B cell (primary cell): Measurements from ENCODE around the gene SPRED2. TPM values are rescaled to one million over a fixed set of nuclear protein-coding genes. Genes with fewer than 3 reads are reported as not detected.

Source experiments
- ATAC-seq: fragments of 200-7000 bp; cut with Tn5 transposase; one replicate; pipeline ENCODE4 v1.10.0; 2021; ENCODE audit warnings: low read depth, mild to moderate bottlenecking, moderate number of reproducible peaks, moderate library complexity
- CTCF ChIA-PET: fragments of 350-600 bp; sonication (Branson Sonifier 250); formaldehyde crosslinking; loops from one replicate; lab custom pipeline; 2021; ENCODE audit warnings: antibody characterized with exemption, inconsistent platforms; lab: Charles Lee
- POLR2A ChIA-PET: fragments of 350-600 bp; sonication (Branson Sonifier 250); formaldehyde crosslinking; loops from one replicate; lab custom pipeline; 2021; ENCODE audit warnings: antibody characterized with exemption; lab: Charles Lee
- DNase-seq: peaks from one replicate; pipeline ENCODE4 v3.0.0; 2013
- H2AFZ ChIP-seq: 2 replicates; pipeline ENCODE4 v1.6.1; 2012; ENCODE audit warnings: mild to moderate bottlenecking, low read depth, low read length; ENCODE audit not compliant: insufficient read depth, poor library complexity, severe bottlenecking
- H3K27ac ChIP-seq, 2 donors: 1 replicate in 1 of 2; 2 replicates in 1 of 2; pipeline ENCODE4 v1.5.1; 2012 to 2013; ENCODE audit warnings: low read length in 2 of 2, mild to moderate bottlenecking in 2 of 2, moderate library complexity in 1 of 2
- H3K27me3 ChIP-seq, 4 experiments: fragments of 200-600 bp in 1 of 4; sonication (generic) in 1 of 4; replicated peaks in 1 of 4; 1 replicate in 2 of 4; 2 replicates in 2 of 4; pipeline versions ENCODE4 v1.6.1 to v1.7.0; 2013 to 2016; ENCODE audit warnings: low read length in 3 of 4, mild to moderate bottlenecking in 2 of 4, mixed read lengths in 1 of 4, moderate library complexity in 1 of 4; ENCODE audit not compliant: insufficient read depth in 4 of 4, control insufficient read depth in 3 of 4; ENCODE audit errors: control extremely low read depth in 1 of 4
- H3K36me3 ChIP-seq, 2 experiments: replicated peaks in 1 of 2; 1 replicate in 1 of 2; 2 replicates in 1 of 2; pipeline versions ENCODE4 v1.6.1 to v1.7.1; 2013; ENCODE audit warnings: low read length in 1 of 2; ENCODE audit not compliant: insufficient read depth in 2 of 2, control insufficient read depth in 1 of 2; ENCODE audit errors: control extremely low read depth in 1 of 2, extremely low read depth in 1 of 2
- H3K4me1 ChIP-seq, 2 donors: fragments of 200-600 bp in 1 of 2; sonication (generic) in 1 of 2; 1 replicate in 1 of 2; 2 replicates in 1 of 2; pipeline versions ENCODE4 v1.5.1 to v1.6.1; 2013 to 2017; ENCODE audit warnings: low read length in 2 of 2; ENCODE audit not compliant: control insufficient read depth in 2 of 2, insufficient read depth in 2 of 2
- H3K4me2 ChIP-seq: replicated peaks from 2 replicates; pipeline ENCODE3; 2012; ENCODE audit warnings: mild to moderate bottlenecking, low read depth, low read length; ENCODE audit not compliant: poor library complexity, severe bottlenecking
- H3K4me3 ChIP-seq, 5 experiments: fragments of 200-600 bp in 1 of 5; sonication (generic) in 1 of 5; 1 replicate in 3 of 5; 2 replicates in 2 of 5; pipeline versions ENCODE4 v1.5.1 to v1.7.0; 2011 to 2016; ENCODE audit warnings: low read length in 4 of 5, mild to moderate bottlenecking in 4 of 5, low read depth in 2 of 5, control low read depth in 1 of 5, moderate library complexity in 1 of 5; ENCODE audit not compliant: insufficient read depth in 1 of 5; ENCODE audit errors: control extremely low read depth in 1 of 5, extremely low read depth in 1 of 5
- H3K79me2 ChIP-seq: fragments of 200-600 bp; sonication (generic); one replicate; pipeline ENCODE4 v1.6.0; 2016; ENCODE audit warnings: low read length; ENCODE audit not compliant: control insufficient read depth, insufficient read depth
- H3K9ac ChIP-seq: fragments of 200-600 bp; sonication (generic); 2 replicates; pipeline ENCODE4 v1.6.1; 2017; ENCODE audit warnings: mild to moderate bottlenecking, low read length, moderate library complexity
- H3K9me3 ChIP-seq, 3 donors: one replicate each; pipeline versions ENCODE4 v1.6.1 to v1.7.1; 2013; ENCODE audit warnings: low read length in 2 of 3; ENCODE audit not compliant: control insufficient read depth in 2 of 3, insufficient read depth in 1 of 3; ENCODE audit errors: control extremely low read depth in 1 of 3
- H4K20me1 ChIP-seq: 2 replicates; pipeline ENCODE4 v1.6.0; 2012; ENCODE audit warnings: mild to moderate bottlenecking, low read length; ENCODE audit not compliant: insufficient read depth, control insufficient read depth, poor library complexity, severe bottlenecking
- H3K27ac Mint-ChIP-seq: one replicate; pipeline ENCODE4 v1.8.0; 2021; ENCODE audit warnings: mixed read lengths
- H3K27me3 Mint-ChIP-seq: one replicate; pipeline ENCODE4 v1.8.0; 2021; ENCODE audit warnings: mixed read lengths
- H3K4me1 Mint-ChIP-seq: one replicate; pipeline ENCODE4 v1.8.0; 2021; ENCODE audit warnings: mixed read lengths
- H3K4me3 Mint-ChIP-seq: one replicate; pipeline ENCODE4 v1.8.0; 2021; ENCODE audit warnings: mixed read lengths
- H3K9me3 Mint-ChIP-seq: one replicate; pipeline ENCODE4 v1.8.0; 2022; ENCODE audit warnings: mixed read lengths; ENCODE audit not compliant: insufficient read depth
- CTCF ChIP-seq: fragments of 200-600 bp; IDR thresholded peaks from one replicate; pipeline ENCODE4 v1.8.0; 2022; ENCODE audit warnings: antibody characterized with exemption, mild to moderate bottlenecking
- EZH2 ChIP-seq: IDR thresholded peaks from 2 replicates; pipeline ENCODE4 v1.6.1; 2012; ENCODE audit warnings: borderline replicate concordance, low read depth, mild to moderate bottlenecking, moderate library complexity, low read length; ENCODE audit not compliant: insufficient read depth, poor library complexity, severe bottlenecking
- WGBS: methylation state at CpG from one replicate; pipeline ENCODE4 v1.1.5; 2013; ENCODE audit warnings: missing lambda C conversion rate; ENCODE audit not compliant: insufficient coverage; 5-methylcytosine and 5-hydroxymethylcytosine counted together
- intact Hi-C: fragments of 100-400 bp; cut with micrococcal nuclease; formaldehyde crosslinking; loops from one replicate; pipeline ENCODE4 v1.10.0; 2022
- polyA plus RNA-seq: library from polyadenylated mRNA; depleted of rRNA; stranded (reverse); fragments of >200 nt; gene quantifications from 2 replicates; pipeline ENCODE4 v1.2.3, GENCODE V29; 2012
- total RNA-seq, 2 donors: library from RNA; stranded (reverse); fragments of 120-200 nt in 1 of 2; gene quantifications; 1 replicate in 1 of 2; 2 replicates in 1 of 2; pipeline versions ENCODE4 v1.2.3 to v1.2.4, GENCODE V29; 2013 to 2022

The SPRED2 gene
- total and polyA plus RNA-seq, 2 donors (not counting 1 experiment from before 2014, with no cell fraction given): 0.40 to 1.3 TPM

- Histone ChIP-seq H3K9me3 (peaks cover 0 to 2% (median 0%) of the 10 kb centered on the region in 3 donors), H3K27me3 (peaks cover 0 to 10% (median 5%) of the 10 kb centered on the region in 4 experiments), H2AFZ (no peak overlapping the region), H4K20me1 (no peaks in the 10 kb centered on the region), H3K27ac (no peak overlapping the region), H3K79me2 (peaks cover 11% of the 10 kb centered on the region), H3K4me3 (no peak overlapping the region), H3K36me3 (no peaks in the 10 kb centered on the region), H3K4me2 (no peak overlapping the region), H3K4me1 (peaks cover 0 to 7% of the 10 kb centered on the region in 2 donors), H3K9ac (no peak overlapping the region)
- Mint-ChIP-seq H3K27me3 (peaks cover 28% of the 10 kb centered on the region), H3K4me3 (no peak overlapping the region), H3K4me1 (peaks cover 7% of the 10 kb centered on the region), H3K9me3 (no peaks in the 10 kb centered on the region), H3K27ac (no peak overlapping the region)
- WGBS: 82% methylated on average over 1 of the region's 7 CpGs
- DNase-seq (no peak), ATAC-seq (no peak)
- CTCF ChIA-PET: no interaction called here
- intact Hi-C loops: no loop called here
- POLR2A ChIA-PET: no interaction called here
- no peak for TF ChIP-seq EZH2
- TF ChIP-seq CTCF: no peak
These were observed 21.2 kb downstream of the SPRED2 start for GRCh38 chr2:65411056-65411795.

GRCh38 chr2:65409045-65409444 lies 23.4 kb downstream of the SPRED2 start:
- intact Hi-C loops: no loop called here
- Mint-ChIP-seq H3K27me3 (peaks cover 34% of the 10 kb centered on the region), H3K9me3 (no peaks in the 10 kb centered on the region), H3K4me1 (peaks cover 10% of the 10 kb centered on the region), H3K27ac (no peak overlapping the region), H3K4me3 (no peak overlapping the region)
- no peak overlapping the region for H3K4me2 ChIP-seq
- no peak overlapping the region for H3K4me3 ChIP-seq
- CTCF ChIA-PET: no interaction called here
- no peak overlapping the region for H3K9ac ChIP-seq
- H3K9me3 ChIP-seq: peaks cover 0 to 2% (median 0%) of the 10 kb centered on the region in 3 donors
- WGBS: 80% methylated on average over 1 of the region's 2 CpGs
- H3K36me3 ChIP-seq: no peaks in the 10 kb centered on the region
- no peak for TF ChIP-seq CTCF
- no peak for TF ChIP-seq EZH2
- H3K27ac ChIP-seq: no peak overlapping the region
- H4K20me1 ChIP-seq: no peaks in the 10 kb centered on the region
- no peak overlapping the region for H2AFZ ChIP-seq
- POLR2A ChIA-PET: no interaction called here
- peaks cover 16% of the 10 kb centered on the region for H3K79me2 ChIP-seq
- no peak for ATAC-seq
- no peak for DNase-seq
- H3K27me3 ChIP-seq: peaks cover 0 to 16% (median 6%) of the 10 kb centered on the region in 4 experiments
- peaks cover 0 to 7% of the 10 kb centered on the region in 2 donors for H3K4me1 ChIP-seq
